Measurements from ENCODE around the gene MPP1. TPM values are rescaled to one million over a fixed set of nuclear protein-coding genes. Genes with fewer than 3 reads are reported as not detected.

Gene MPP1
- polyA plus RNA-seq, 2 of the 4 experiments (the other 2 are of a cell fraction) = 10.7 to 14.3 TPM

DNA sequence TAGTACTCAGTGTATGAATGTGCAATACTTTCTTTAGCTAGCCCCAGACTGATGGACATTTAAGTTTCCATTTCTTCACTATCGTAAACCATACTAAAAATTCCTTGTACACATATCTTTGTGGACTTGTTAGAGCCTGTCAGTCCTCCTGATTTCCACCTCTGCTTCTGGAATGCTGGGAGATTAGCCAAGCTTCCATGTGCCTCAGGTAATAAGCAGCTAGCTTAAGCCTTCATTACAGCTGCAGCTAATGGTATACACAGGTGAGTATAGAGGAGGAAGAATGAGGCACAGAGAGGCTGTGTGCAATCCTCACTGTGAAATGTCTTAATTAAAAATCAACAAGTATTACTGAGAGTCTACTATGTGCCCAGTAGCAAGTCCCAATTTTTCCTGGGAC, 19.4 kb upstream of the MPP1 start:
- Histone ChIP-seq H3K4me3 (no peak overlapping the region), H3K4me1 (no peaks in the 10 kb centered on the region), H3K9me3 (no peaks in the 10 kb centered on the region), H3K4me2 (no peak overlapping the region), H3K27ac (no peak overlapping the region)
- FAIRE-seq (peak; percentile 67), ATAC-seq (no peak), DNase-seq (ENCODE audit: low read depth in 1 of 2, low spot score in 1 of 2) (no peak)
- ChIA-PET CTCF (no interaction called here), POLR2A (no interaction called here)
- no peak for TF ChIP-seq ESRRA (IDR thresholded peaks at IDR 0.05; ENCODE audit: borderline replicate concordance, low read length)
- TF ChIP-seq NFE2L2 (conservative IDR thresholded peaks at IDR 0.05; ENCODE audit: low read length) = no peak
- no peak for TF ChIP-seq MYC (IDR thresholded peaks at IDR 0.05; ENCODE audit: borderline replicate concordance, low read length)
- no peak for TF ChIP-seq HDAC2 (IDR thresholded peaks at IDR 0.05)
- TF ChIP-seq MAZ (IDR thresholded peaks at IDR 0.05; ENCODE audit: borderline replicate concordance, low read depth, low read length) = no peak
- TF ChIP-seq, protein P1, sequence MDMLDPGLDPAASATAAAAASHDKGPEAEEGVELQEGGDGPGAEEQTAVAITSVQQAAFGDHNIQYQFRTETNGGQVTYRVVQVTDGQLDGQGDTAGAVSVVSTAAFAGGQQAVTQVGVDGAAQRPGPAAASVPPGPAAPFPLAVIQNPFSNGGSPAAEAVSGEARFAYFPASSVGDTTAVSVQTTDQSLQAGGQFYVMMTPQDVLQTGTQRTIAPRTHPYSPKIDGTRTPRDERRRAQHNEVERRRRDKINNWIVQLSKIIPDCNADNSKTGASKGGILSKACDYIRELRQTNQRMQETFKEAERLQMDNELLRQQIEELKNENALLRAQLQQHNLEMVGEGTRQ (IDR thresholded peaks at IDR 0.05) = no peak
- no peak for TF ChIP-seq BHLHE40 (IDR thresholded peaks at IDR 0.05; ENCODE audit: low read depth, low read length)
- no peak for TF ChIP-seq RCOR1 (IDR thresholded peaks at IDR 0.05; ENCODE audit: low read depth, low read length)
- no peak for TF ChIP-seq JUN (IDR thresholded peaks at IDR 0.05)
- TF ChIP-seq EP300 (IDR thresholded peaks at IDR 0.05) = no peak
- TF ChIP-seq, protein P2, sequence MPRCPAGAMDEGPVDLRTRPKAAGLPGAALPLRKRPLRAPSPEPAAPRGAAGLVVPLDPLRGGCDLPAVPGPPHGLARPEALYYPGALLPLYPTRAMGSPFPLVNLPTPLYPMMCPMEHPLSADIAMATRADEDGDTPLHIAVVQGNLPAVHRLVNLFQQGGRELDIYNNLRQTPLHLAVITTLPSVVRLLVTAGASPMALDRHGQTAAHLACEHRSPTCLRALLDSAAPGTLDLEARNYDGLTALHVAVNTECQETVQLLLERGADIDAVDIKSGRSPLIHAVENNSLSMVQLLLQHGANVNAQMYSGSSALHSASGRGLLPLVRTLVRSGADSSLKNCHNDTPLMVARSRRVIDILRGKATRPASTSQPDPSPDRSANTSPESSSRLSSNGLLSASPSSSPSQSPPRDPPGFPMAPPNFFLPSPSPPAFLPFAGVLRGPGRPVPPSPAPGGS (IDR thresholded peaks at IDR 0.05) = no peak
- TF ChIP-seq, protein P3, sequence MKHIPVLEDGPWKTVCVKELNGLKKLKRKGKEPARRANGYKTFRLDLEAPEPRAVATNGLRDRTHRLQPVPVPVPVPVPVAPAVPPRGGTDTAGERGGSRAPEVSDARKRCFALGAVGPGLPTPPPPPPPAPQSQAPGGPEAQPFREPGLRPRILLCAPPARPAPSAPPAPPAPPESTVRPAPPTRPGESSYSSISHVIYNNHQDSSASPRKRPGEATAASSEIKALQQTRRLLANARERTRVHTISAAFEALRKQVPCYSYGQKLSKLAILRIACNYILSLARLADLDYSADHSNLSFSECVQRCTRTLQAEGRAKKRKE (CRISPR knock-in tag; IDR thresholded peaks at IDR 0.05; ENCODE audit: low read depth) = no peak
- 69% methylated on average over 1 of the region's 1 CpG for WGBS (ENCODE audit: missing lambda C conversion rate)

DNA sequence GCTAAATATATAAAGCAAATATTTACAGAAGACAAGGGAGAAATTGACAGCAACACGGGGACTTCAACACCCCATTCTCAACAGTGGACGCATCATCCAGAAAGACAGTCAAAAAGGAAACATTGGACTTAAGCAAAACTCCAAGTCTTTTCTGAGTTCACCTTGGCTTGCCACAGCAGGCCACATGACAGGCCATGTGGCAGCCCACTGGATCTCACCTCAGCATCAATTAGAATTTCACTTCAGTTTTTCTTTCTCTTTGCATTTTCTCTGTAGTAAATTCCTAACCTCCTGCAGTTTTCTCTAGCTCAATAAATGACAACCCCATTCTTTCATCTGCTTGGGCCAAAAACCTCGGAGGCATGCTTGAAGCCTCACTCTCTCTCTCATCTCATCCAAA, 16.7 kb upstream of the MPP1 start:
- ATAC-seq = no peak
- WGBS (ENCODE audit: missing lambda C conversion rate) = 55% methylated on average over 3 of the region's 3 CpGs
- CTCF ChIA-PET = no interaction called here

DNA sequence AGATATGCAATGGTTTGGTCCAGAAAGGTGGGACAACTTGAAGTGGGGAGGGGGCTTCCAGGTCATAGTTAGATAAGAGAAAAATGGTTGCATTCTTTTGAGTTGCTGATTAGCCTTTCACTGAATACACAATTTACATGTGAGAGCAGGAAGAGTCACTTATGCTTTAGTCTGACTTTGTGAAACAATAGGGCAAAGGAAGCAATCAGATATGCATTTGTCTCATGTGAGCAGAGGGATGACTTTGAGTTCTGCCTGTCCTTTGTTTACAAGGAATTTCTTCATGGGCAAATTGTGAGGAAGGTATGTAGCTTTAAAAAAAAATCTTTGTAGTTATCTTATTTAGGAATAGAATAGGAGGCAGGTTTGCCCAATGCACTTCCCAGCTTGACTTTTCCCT, 16.2 kb upstream of the MPP1 start:
- POLR2A ChIA-PET = no interaction called here

More for the DNA sequence above, 16.7 kb upstream of the MPP1 start:
- H3K4me3 ChIP-seq = no peak overlapping the region
- no peak for FAIRE-seq
- TF ChIP-seq SMC3 (IDR thresholded peaks at IDR 0.05) = no peak
- TF ChIP-seq ESRRA (IDR thresholded peaks at IDR 0.05; ENCODE audit: borderline replicate concordance, low read length) = no peak
- no peak for TF ChIP-seq RCOR1 (IDR thresholded peaks at IDR 0.05; ENCODE audit: low read depth, low read length)
- TF ChIP-seq HOXB13 (CRISPR knock-in tag; IDR thresholded peaks at IDR 0.05; ENCODE audit: low read depth) = no peak
- TF ChIP-seq CHD4 (IDR thresholded peaks at IDR 0.05; ENCODE audit: borderline replicate concordance) = no peak
- TF ChIP-seq JUN (IDR thresholded peaks at IDR 0.05) = no peak
- TF ChIP-seq NFE2L2 (conservative IDR thresholded peaks at IDR 0.05; ENCODE audit: low read length) = no peak
- no peak for TF ChIP-seq RAD21 (conservative IDR thresholded peaks at IDR 0.05 in 1 of 2, IDR thresholded peaks at IDR 0.05 in 1 of 2)
- TF ChIP-seq EHMT2 (IDR thresholded peaks at IDR 0.05; ENCODE audit: low read depth) = no peak
- TF ChIP-seq HOXA7 (CRISPR knock-in tag; IDR thresholded peaks at IDR 0.05) = no peak
- TF ChIP-seq, protein P4, sequence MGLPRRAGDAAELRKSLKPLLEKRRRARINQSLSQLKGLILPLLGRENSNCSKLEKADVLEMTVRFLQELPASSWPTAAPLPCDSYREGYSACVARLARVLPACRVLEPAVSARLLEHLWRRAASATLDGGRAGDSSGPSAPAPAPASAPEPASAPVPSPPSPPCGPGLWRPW (IDR thresholded peaks at IDR 0.05) = no peak
- H3K4me2 ChIP-seq = no peak overlapping the region
- no peaks in the 10 kb centered on the region for H3K9me3 ChIP-seq
- H3K27ac ChIP-seq = no peak overlapping the region
- no peaks in the 10 kb centered on the region for H3K4me1 ChIP-seq
- POLR2A ChIA-PET = no interaction called here
- DNase-seq (ENCODE audit: low read depth in 1 of 2, low spot score in 1 of 2) = no peak

More for the DNA sequence above, 16.2 kb upstream of the MPP1 start:
- TF ChIP-seq RNF2 (IDR thresholded peaks at IDR 0.05; ENCODE audit: borderline replicate concordance, low read depth) (no peak), FOXS1 (CRISPR knock-in tag; IDR thresholded peaks at IDR 0.05) (no peak), HEYL (CRISPR knock-in tag; IDR thresholded peaks at IDR 0.05) (no peak), CHD4 (IDR thresholded peaks at IDR 0.05; ENCODE audit: borderline replicate concordance) (no peak), HDAC2 (IDR thresholded peaks at IDR 0.05) (no peak), BHLHE40 (IDR thresholded peaks at IDR 0.05; ENCODE audit: low read depth, low read length) (no peak), HOXA7 (CRISPR knock-in tag; IDR thresholded peaks at IDR 0.05) (no peak), MAZ (IDR thresholded peaks at IDR 0.05; ENCODE audit: borderline replicate concordance, low read depth, low read length) (no peak), RAD21 (conservative IDR thresholded peaks at IDR 0.05 in 1 of 2, IDR thresholded peaks at IDR 0.05 in 1 of 2) (no peak), NR3C1 (IDR thresholded peaks at IDR 0.05) (no peak), JUNB (IDR thresholded peaks at IDR 0.05) (no peak), HOXB5 (CRISPR knock-in tag; IDR thresholded peaks at IDR 0.05) (no peak)
- TF ChIP-seq, protein P2 (IDR thresholded peaks at IDR 0.05) = no peak
- TF ChIP-seq, protein P4 (IDR thresholded peaks at IDR 0.05) = no peak
- CTCF ChIA-PET = interaction anchor here (2.4 kb wide), 1 partner anchor 73 kb away, joined by 6 read pairs; no protein-coding TSS in a partner anchor
- no peak for FAIRE-seq
- ATAC-seq = no peak
- DNase-seq (ENCODE audit: low read depth in 1 of 2, low spot score in 1 of 2) = no peak
- no peak overlapping the region for H3K4me2 ChIP-seq
- H3K9me3 ChIP-seq = no peaks in the 10 kb centered on the region
- H3K4me1 ChIP-seq = no peaks in the 10 kb centered on the region
- no peak overlapping the region for H3K4me3 ChIP-seq
- H3K27ac ChIP-seq = no peak overlapping the region
